ENCODE data around the gene PIEZO1. TPM values are rescaled to one million over a fixed set of nuclear protein-coding genes. Genes with fewer than 3 reads are reported as not detected.

The PIEZO1 gene
- total and polyA plus RNA-seq, 10 donors, result 145 to 385 (median 201) TPM

DNA sequence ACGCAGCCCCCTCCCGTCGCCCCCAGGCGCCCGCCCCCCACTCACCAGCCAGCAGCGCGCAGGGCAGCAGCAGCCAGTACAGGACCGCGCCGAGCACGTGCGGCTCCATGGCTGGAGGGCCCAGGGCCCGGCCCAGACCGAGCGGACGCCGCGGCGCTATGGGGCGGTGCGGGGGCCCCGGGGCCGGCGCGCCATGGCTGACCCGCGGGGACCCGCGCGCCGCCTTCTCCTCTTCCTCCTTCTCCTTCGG lies 239 bp downstream of the PIEZO1 start:
- WGBS, 5 donors, result 0 to 1% (median 1%) methylated on average over 11 to 32 of the region's 32 CpGs; no CpG with 5 or more reads in 2 of the 5 donors
- no peak for DNase-seq
- intact Hi-C loops (cut with DNase I; ENCODE audit: low total_unique reads), result loop anchor here (2.0 kb wide), 1 partner anchor 48 kb away; no protein-coding TSS in a partner anchor
- H3K27ac ChIP-seq, result peak overlapping the region; percentile 74 to 97 (median 92)
- H3K9me3 ChIP-seq, result no peaks in the 10 kb centered on the region
- TF ChIP-seq POLR2AphosphoS5 (IDR thresholded peaks at IDR 0.05) (no peak), POLR2A (IDR thresholded peaks at IDR 0.05) (no peak), CTCF (IDR thresholded peaks at IDR 0.05 in 8 of 11, conservative IDR thresholded peaks at IDR 0.05 in 3 of 11) (no peak)
- no peaks in the 10 kb centered on the region for H3K36me3 ChIP-seq
- peak overlapping the region; percentile 70 to 88 (median 81) for H3K4me3 ChIP-seq
- H3K27me3 ChIP-seq (replicated peaks in 1 of 7), result no peaks in the 10 kb centered on the region
- H3K4me1 ChIP-seq, result peaks cover 42 to 63% (median 58%) of the 10 kb centered on the region in 6 donors

DNA sequence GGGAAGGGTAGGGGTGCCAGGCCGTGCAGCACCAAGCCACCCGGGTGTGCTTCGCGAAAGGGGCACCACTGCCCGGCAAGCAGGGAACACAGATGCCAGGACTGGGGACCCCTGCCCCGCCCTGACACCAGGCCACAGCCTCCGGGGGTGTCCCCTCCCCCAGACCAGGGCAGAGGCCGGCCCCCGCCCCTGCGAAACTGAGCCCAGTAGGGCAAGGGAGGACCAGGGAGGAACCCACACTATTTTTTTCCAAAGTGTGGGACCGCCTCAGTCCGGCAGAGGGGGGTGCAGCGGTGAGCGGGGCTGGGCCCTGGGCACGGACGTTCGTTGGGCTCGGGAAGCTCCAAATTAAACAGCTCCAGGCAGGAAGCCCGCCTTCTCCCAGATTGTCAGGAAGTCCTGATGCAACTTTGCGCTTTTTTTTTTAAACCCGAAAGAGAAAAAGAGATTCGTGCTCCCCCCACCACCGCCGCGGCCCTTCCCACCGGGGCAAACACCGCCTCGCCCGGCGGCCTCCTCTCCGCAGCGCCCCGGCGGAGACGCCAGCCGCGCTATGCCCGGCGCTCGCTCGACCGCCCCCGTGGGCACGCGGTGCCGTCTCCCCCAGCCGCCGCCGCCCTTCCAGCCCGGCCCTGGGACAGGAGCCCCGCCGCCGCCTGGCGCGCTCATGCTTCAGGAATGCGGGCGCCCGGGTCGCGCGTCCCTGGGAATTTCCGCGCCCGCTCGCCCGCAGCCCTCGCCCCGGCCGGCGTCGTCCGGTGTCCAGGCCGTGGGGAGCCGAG lies 755 bp downstream of the PIEZO1 start:
- Histone ChIP-seq H3K27ac (peak overlapping the region; percentile 74 to 97 (median 92)), H3K9me3 (no peaks in the 10 kb centered on the region), H3K36me3 (no peaks in the 10 kb centered on the region), H3K4me1 (peaks cover 42 to 63% (median 58%) of the 10 kb centered on the region in 6 donors), H3K27me3 (replicated peaks in 1 of 7) (no peaks in the 10 kb centered on the region), H3K4me3 (peak overlapping the region; percentile 70 to 88 (median 81))
- WGBS, 5 donors, result 1 to 2% (median 1%) methylated on average over 22 to 74 of the region's 74 CpGs
- DNase-seq, result peak; percentile 89
- TF ChIP-seq CTCF (IDR thresholded peaks at IDR 0.05 in 8 of 11, conservative IDR thresholded peaks at IDR 0.05 in 3 of 11), result peak; percentile 23 to 70 (median 55)
- no peak for TF ChIP-seq POLR2A (IDR thresholded peaks at IDR 0.05)
- TF ChIP-seq POLR2AphosphoS5 (IDR thresholded peaks at IDR 0.05), result peak; percentile 45 to 70 (median 69)
- intact Hi-C loops (cut with DNase I; ENCODE audit: low total_unique reads), result loop anchor here (2.0 kb wide), 1 partner anchor 47 kb away; no protein-coding TSS in a partner anchor

GRCh38 chr16:88783391-88784073 lies 1.5 kb downstream of the PIEZO1 start:
- Histone ChIP-seq H3K4me1 (peaks cover 45 to 70% (median 63%) of the 10 kb centered on the region in 6 donors), H3K4me3 (peak overlapping the region; percentile 70 to 88 (median 81)), H3K27ac (peak overlapping the region; percentile 74 to 97 (median 92)), H3K27me3 (replicated peaks in 1 of 7) (no peaks in the 10 kb centered on the region), H3K36me3 (no peaks in the 10 kb centered on the region), H3K9me3 (no peaks in the 10 kb centered on the region)
- TF ChIP-seq POLR2A (IDR thresholded peaks at IDR 0.05), result no peak
- TF ChIP-seq POLR2AphosphoS5 (IDR thresholded peaks at IDR 0.05), result peak; percentile 14 to 86 (median 82)
- DNase-seq, result peak; percentile 81
- WGBS, 5 donors, result 5 to 18% (median 8%) methylated on average over 19 to 27 of the region's 27 CpGs
- intact Hi-C loops (cut with DNase I; ENCODE audit: low total_unique reads), result loop anchor here (2.0 kb wide), 1 partner anchor 47 kb away; no protein-coding TSS in a partner anchor

GRCh38 chr16:88782454-88783390 lies 2.3 kb downstream of the PIEZO1 start:
- intact Hi-C loops (cut with DNase I; ENCODE audit: low total_unique reads), result no loop called here
- Histone ChIP-seq H3K27me3 (replicated peaks in 1 of 7) (no peaks in the 10 kb centered on the region), H3K9me3 (no peaks in the 10 kb centered on the region), H3K36me3 (peaks cover 0 to 1% (median 0%) of the 10 kb centered on the region in 6 donors), H3K4me1 (peaks cover 45 to 78% (median 68%) of the 10 kb centered on the region in 6 donors), H3K4me3 (peak overlapping the region in 7 of 8 donors; percentile 70 to 88 (median 82)), H3K27ac (peak overlapping the region; percentile 74 to 97 (median 92))
- TF ChIP-seq POLR2A (IDR thresholded peaks at IDR 0.05) (no peak), POLR2AphosphoS5 (IDR thresholded peaks at IDR 0.05) (no peak), CTCF (IDR thresholded peaks at IDR 0.05 in 8 of 11, conservative IDR thresholded peaks at IDR 0.05 in 3 of 11) (no peak)
- 37 to 57% (median 49%) methylated on average over 11 to 16 of the region's 16 CpGs for WGBS, 5 donors
- DNase-seq, result peak; percentile 80
